NCI-H187 (cell line): Measurements from ENCODE around the gene ZFP30.
"Not testable (repeated sequence)": the region's sequence is repeated elsewhere in the genome, so short reads cannot be mapped to it uniquely, and the experiment has no call there.

Experiments
- DNase-seq, 2 experiments: peaks; one replicate each; lab custom pipeline; 2025; lab: John Stamatoyannopoulos, UW

ZFP30 gene

GRCh38 chr19:37655301-37655688 lies at the start of gene ZFP30:
Gene ZFP30, minus strand, starts transcription at chr19:37655465. Its CDS starts 7,643 bp downstream, at chr19:37647822.
- peak; percentile 95 to 98 for DNase-seq

- DNase-seq = no peak
These were observed 43.8 kb upstream of the ZFP30 start for GRCh38 chr19:37699057-37699456.

GRCh38 chr19:37698216-37698615 lies 43.0 kb upstream of the ZFP30 start:
- DNase-seq = no peak

GRCh38 chr19:37695144-37695899 lies 40.1 kb upstream of the ZFP30 start:
- no peak for DNase-seq

- DNase-seq = no peak
These were observed 37.8 kb upstream of the ZFP30 start for GRCh38 chr19:37692956-37693620.

GRCh38 chr19:37691881-37692504 lies 36.7 kb upstream of the ZFP30 start:
- DNase-seq = peak; percentile 26 to 37

- no peak for DNase-seq
These were observed 28.3 kb upstream of the ZFP30 start for GRCh38 chr19:37683520-37683919.

- no peak for DNase-seq
These were observed 14.2 kb upstream of the ZFP30 start for GRCh38 chr19:37669450-37669914.

- not testable (repeated sequence) for DNase-seq
These were observed 1.9 kb upstream of the ZFP30 start for GRCh38 chr19:37657157-37657556.

GRCh38 chr19:37655689-37656371 lies 565 bp upstream of the ZFP30 start:
- peak; percentile 93 to 98 for DNase-seq

GRCh38 chr19:37654629-37655300 lies 500 bp downstream of the ZFP30 start:
- DNase-seq = peak in 1 of 2 experiments; percentile 83

GRCh38 chr19:37654118-37654517 lies 1.1 kb downstream of the ZFP30 start:
- peak in 1 of 2 experiments; percentile 29 for DNase-seq

- no peak for DNase-seq
These were observed 19.9 kb downstream of the ZFP30 start for GRCh38 chr19:37635076-37636056.

- no peak for DNase-seq
These were observed 60.3 kb downstream of the ZFP30 start for GRCh38 chr19:37594982-37595382.

- peak; percentile 91 to 93 for DNase-seq
These were observed 60.8 kb downstream of the ZFP30 start, which contains the start of the genes ZNF540 and ZNF571 for GRCh38 chr19:37594304-37594981. Gene ZNF540, plus strand, starts transcription at chr19:37594876. Its CDS starts 3,572 bp downstream, at chr19:37598448. Gene ZNF571, minus strand, starts transcription at chr19:37594792. Its CDS starts 8,116 bp downstream, at chr19:37586676.

- DNase-seq = peak in 1 of 2 experiments; percentile 62
These were observed 61.3 kb downstream of the ZFP30 start for GRCh38 chr19:37593996-37594303.

GRCh38 chr19:37583340-37583739 lies 71.9 kb downstream of the ZFP30 start:
- DNase-seq = no peak

GRCh38 chr19:37572203-37572602 lies 83.1 kb downstream of the ZFP30 start:
- no peak for DNase-seq

GRCh38 chr19:37565370-37565669 lies 89.9 kb downstream of the ZFP30 start:
- no peak for DNase-seq
